K562 (cell line): ENCODE results near the gene NR1H2. TPM values are rescaled to one million over a fixed set of nuclear protein-coding genes. Genes with fewer than 3 reads are reported as not detected.

Experiments
- ARID4B ChIP-seq: sonication (generic); formaldehyde crosslinking; IDR thresholded peaks from 2 replicates; pipeline ENCODE4 v1.8.0; 2022; ENCODE audit warnings: mild to moderate bottlenecking, missing genetic modification reagents
- BRD9 ChIP-seq: fragments of 450-650 bp; IDR thresholded peaks from 2 replicates; pipeline ENCODE4 v1.6.1; 2018; ENCODE audit warnings: low read depth; ENCODE audit not compliant: partially characterized antibody
- EHMT2 ChIP-seq: fragments of 450-650 bp; IDR thresholded peaks from 2 replicates; pipeline ENCODE4 v1.6.1; 2018; ENCODE audit warnings: antibody characterized with exemption
- EZH2 ChIP-seq: IDR thresholded peaks from 2 replicates; pipeline ENCODE4 v1.6.1; 2012; ENCODE audit warnings: low read depth, mild to moderate bottlenecking, inconsistent platforms, low read length, borderline replicate concordance
- FOXM1 ChIP-seq, 2 experiments: fragments of 450-650 bp in 1 of 2; sonication (generic) in 1 of 2; formaldehyde crosslinking in 1 of 2; IDR thresholded peaks; 2 replicates each; pipeline versions ENCODE4 v1.6.1 to v1.9.0; 2017 to 2022; ENCODE audit warnings: low read depth in 2 of 2, mild to moderate bottlenecking in 2 of 2, missing genetic modification reagents in 1 of 2, moderate library complexity in 1 of 2
- HNRNPUL1 ChIP-seq: fragments of 200-400 bp; formaldehyde crosslinking; IDR thresholded peaks from 2 replicates; pipeline ENCODE4 v1.6.1; 2017; ENCODE audit warnings: low read length
- MAZ ChIP-seq, 2 experiments: fragments of 450-650 bp in 1 of 2; sonication (generic) in 1 of 2; formaldehyde crosslinking; IDR thresholded peaks in 1 of 2; conservative IDR thresholded peaks in 1 of 2; 2 replicates each; pipeline versions ENCODE4 v1.4.0 to v1.5.0; 2020; ENCODE audit warnings: mild to moderate bottlenecking in 1 of 2, missing genetic modification reagents in 1 of 2
- NCOA1 ChIP-seq: fragments of 450-650 bp; IDR thresholded peaks from 2 replicates; pipeline ENCODE4 v1.6.1; 2016; ENCODE audit warnings: low read depth
- PATZ1 ChIP-seq: fragments of 250-450 bp; sonication (Bioruptor Pico); IDR thresholded peaks from 2 replicates; pipeline ENCODE4 v1.5.0; 2020; ENCODE audit warnings: mild to moderate bottlenecking, borderline replicate concordance
- PRDM10 ChIP-seq: fragments of 450-650 bp; IDR thresholded peaks from 2 replicates; pipeline ENCODE4 v1.6.1; 2018; ENCODE audit not compliant: partially characterized antibody
- PREB ChIP-seq: sonication (generic); formaldehyde crosslinking; IDR thresholded peaks from 2 replicates; pipeline ENCODE4 v1.8.1; 2023; ENCODE audit warnings: mild to moderate bottlenecking, missing genetic modification reagents
- SIN3A ChIP-seq, 2 experiments: fragments of 150-350 bp in 1 of 2; IDR thresholded peaks; 2 replicates each; pipeline ENCODE4 v1.6.1; 2011 to 2016; ENCODE audit warnings: borderline replicate concordance in 2 of 2, low read depth in 2 of 2, low read length in 2 of 2, mild to moderate bottlenecking in 2 of 2, moderate library complexity in 2 of 2; ENCODE audit not compliant: control insufficient read depth in 1 of 2
- THRAP3 ChIP-seq: fragments of 450-650 bp; IDR thresholded peaks from 2 replicates; pipeline ENCODE4 v1.6.1; 2016; ENCODE audit warnings: mild to moderate bottlenecking, inconsistent platforms, borderline replicate concordance
- ZNF263 ChIP-seq: sonication (generic); formaldehyde crosslinking; IDR thresholded peaks from 2 replicates; pipeline ENCODE4 v1.8.0; 2022; ENCODE audit warnings: mild to moderate bottlenecking, missing genetic modification reagents, borderline replicate concordance
- polyA plus RNA-seq, 8 experiments: library from polyadenylated mRNA; depleted of rRNA in 4 of 8; stranded (reverse) in 5 of 8; unstranded in 3 of 8; fragments of >200 nt; fragmentation: Nextera tagmentation in 2 of 8; fragmentation: Illumina TruSeq in 1 of 8; extraction: Ambion mirVana in 2 of 8; extraction: Trizol in 1 of 8; gene quantifications; 2 replicates each; pipeline versions ENCODE4 v1.2.1 to v1.2.3, GENCODE V29; 2011 to 2014; ENCODE audit warnings: inconsistent platforms in 1 of 8, missing spikeins in 1 of 8
- total RNA-seq, 7 experiments: library from RNA; depleted of rRNA in 6 of 7; stranded (reverse); fragments of >200 nt in 6 of 7; fragmentation: Illumina TruSeq in 2 of 7; extraction: Trizol in 2 of 7; gene quantifications; 2 replicates each; pipeline versions ENCODE4 v1.2.1 to v1.2.3, GENCODE V29; 2011 to 2021; ENCODE audit warnings: low replicate concordance in 1 of 7

The NR1H2 gene
- total and polyA plus RNA-seq, 9 of the 15 experiments (the other 6 are each of a cell fraction or from before 2014, with no cell fraction given): 0.11 to 73.8 (median 24.0) TPM

- TF ChIP-seq ARID4B (no peak), EHMT2 (0 out of 2 replicates have a peak, but pooled peaks have one; percentile 34), FOXM1 (IDR thresholded peaks at IDR 0.05; ENCODE audit: low read depth) (no peak), FOXM1 (CRISPR knock-in tag; IDR thresholded peaks at IDR 0.05; ENCODE audit: low read depth) (no peak), MAZ (CRISPR knock-in tag; conservative IDR thresholded peaks at IDR 0.05 in 1 of 2, IDR thresholded peaks at IDR 0.05 in 1 of 2) (peak; percentile 58 to 68; a peak in 2 of 4 replicates), ZNF263 (CRISPR knock-in tag) (peak; percentile 78), PATZ1 (no peak), HNRNPUL1 (no peak), PRDM10 (peak; percentile 57), NCOA1 (peak; percentile 16; the same call in 1 of the 2 replicates), BRD9 (peak; percentile 81), THRAP3 (peak; percentile 74; the same call in 1 of the 2 replicates), PREB (CRISPR knock-in tag) (no peak), EZH2 (no peak), SIN3A (IDR thresholded peaks at IDR 0.05; ENCODE audit: borderline replicate concordance in 2 of 2, control insufficient read depth in 1 of 2, low read depth in 2 of 2, low read length in 2 of 2) (0 out of 4 replicates have a peak, but pooled peaks of 1 of the 2 experiments have one; percentile 15)
Observed at GRCh38 chr19:50330365-50331078, 45.7 kb upstream of the NR1H2 start (continued).
